HG02970 (cell line): ENCODE measurements around the gene FBN2.

Experiments used
- ATAC-seq: cut with Tn5 transposase; IDR thresholded peaks from one replicate; pipeline ENCODE4 v1.9.1; 2021; ENCODE audit warnings: mild to moderate bottlenecking, moderate library complexity, moderate number of reproducible peaks; ENCODE audit not compliant: unreplicated experiment, low FRiP score

Gene FBN2

GRCh38 chr5:128225245-128226030, 312.6 kb downstream of the FBN2 start:
- ATAC-seq, result no peak

- ATAC-seq, result no peak
Observed at GRCh38 chr5:128224336-128224735, 313.7 kb downstream of the FBN2 start.

- no peak for ATAC-seq
Observed at GRCh38 chr5:128220841-128221240, 317.2 kb downstream of the FBN2 start.

- no peak for ATAC-seq
Observed at GRCh38 chr5:128216860-128217531, 321.0 kb downstream of the FBN2 start.

GRCh38 chr5:128216285-128216684, 321.8 kb downstream of the FBN2 start:
- ATAC-seq, result no peak

- no peak for ATAC-seq
Observed at GRCh38 chr5:128213833-128214232, 324.2 kb downstream of the FBN2 start.

GRCh38 chr5:128213340-128213739, 324.7 kb downstream of the FBN2 start:
- ATAC-seq, result no peak

GRCh38 chr5:128212191-128212806, 325.7 kb downstream of the FBN2 start:
- ATAC-seq, result no peak

GRCh38 chr5:128208436-128208835, 329.6 kb downstream of the FBN2 start:
- ATAC-seq, result no peak
